Measurements from ENCODE around the gene HIBCH. TPM values are rescaled to one million over a fixed set of nuclear protein-coding genes. Genes with fewer than 3 reads are reported as not detected.

HIBCH gene
- total and polyA plus RNA-seq, 9 of the 15 experiments (the other 6 are each of a cell fraction or from before 2014, with no cell fraction given): 17.0 to 65.4 (median 28.3) TPM

- TF ChIP-seq NKRF (IDR thresholded peaks at IDR 0.05; ENCODE audit: borderline replicate concordance): no peak
- TF ChIP-seq ZC3H4 (CRISPR knock-in tag; IDR thresholded peaks at IDR 0.05; ENCODE audit: borderline replicate concordance): no peak
- TF ChIP-seq SMAD3 (CRISPR knock-in tag; conservative IDR thresholded peaks at IDR 0.05): no peak
- no peak for TF ChIP-seq ZNF511 (CRISPR knock-in tag; IDR thresholded peaks at IDR 0.05)
- TF ChIP-seq PHF8 (IDR thresholded peaks at IDR 0.05; ENCODE audit: borderline replicate concordance, low read length): peak; percentile 62; the same call in 1 of the 2 replicates
- peak; percentile 60 for TF ChIP-seq HNRNPLL (IDR thresholded peaks at IDR 0.05; ENCODE audit: low read depth, low read length, poor library complexity, severe bottlenecking)
- TF ChIP-seq ZNF778 (CRISPR knock-in tag; IDR thresholded peaks at IDR 0.05): no peak
- TF ChIP-seq BCOR (IDR thresholded peaks at IDR 0.05): peak; percentile 50; the same call in 1 of the 2 replicates
- peak; percentile 39; the same call in 1 of the 2 replicates for TF ChIP-seq ETS1 (conservative IDR thresholded peaks at IDR 0.05; ENCODE audit: control insufficient read depth, low read depth, low read length)
- no peak for TF ChIP-seq RBM22 (IDR thresholded peaks at IDR 0.05; ENCODE audit: low read depth, low read length, poor library complexity, severe bottlenecking)
- TF ChIP-seq NFATC3 (IDR thresholded peaks at IDR 0.05): no peak
- TF ChIP-seq CCNT2 (IDR thresholded peaks at IDR 0.05; ENCODE audit: borderline replicate concordance, extremely low read depth, insufficient read length, low read depth, low read length): peak; percentile 37
- TF ChIP-seq HMG20A (CRISPR knock-in tag; conservative IDR thresholded peaks at IDR 0.05): no peak
- peak; percentile 38 for TF ChIP-seq SMC3 (conservative IDR thresholded peaks at IDR 0.05; ENCODE audit: insufficient read depth, low read depth, low read length)
- TF ChIP-seq TOE1 (IDR thresholded peaks at IDR 0.05; ENCODE audit: borderline replicate concordance): peak; percentile 57; the same call in 1 of the 2 replicates
- TF ChIP-seq TOE1 (CRISPR knock-in tag; IDR thresholded peaks at IDR 0.05; ENCODE audit: borderline replicate concordance, low read depth): no peak
- TF ChIP-seq ZBTB34 (CRISPR knock-in tag; IDR thresholded peaks at IDR 0.05): no peak
- no peak for TF ChIP-seq NONO (IDR thresholded peaks at IDR 0.05; ENCODE audit: low read depth in 2 of 2, low read length in 1 of 2)
- TF ChIP-seq ATF6 (CRISPR knock-in tag; IDR thresholded peaks at IDR 0.05): no peak
Observed at GRCh38 chr2:190319555-190320498, at the start of gene HIBCH (continued).

All from K562 (cell line).